Duodenal mucosa (tissue), 2 donors: ENCODE measurements around the gene F13A1.

Experiments used
- H3K27ac ChIP-seq: one replicate; pipeline ENCODE4 v1.7.0; 2013; ENCODE audit warnings: low read depth, low read length
- H3K27me3 ChIP-seq, 2 donors: one replicate each; pipeline ENCODE4 v1.7.0; 2013; ENCODE audit warnings: low read length in 2 of 2, control low read depth in 1 of 2; ENCODE audit not compliant: insufficient read depth in 2 of 2, control insufficient read depth in 1 of 2
- H3K36me3 ChIP-seq, 2 donors: one replicate each; pipeline ENCODE4 v1.7.0; 2013; ENCODE audit warnings: low read length in 2 of 2, control low read depth in 1 of 2; ENCODE audit not compliant: insufficient read depth in 2 of 2, control insufficient read depth in 1 of 2
- H3K4me1 ChIP-seq, 2 donors: one replicate each; pipeline ENCODE4 v1.7.0; 2013; ENCODE audit warnings: low read length in 2 of 2, control low read depth in 1 of 2; ENCODE audit not compliant: insufficient read depth in 2 of 2, control insufficient read depth in 1 of 2
- H3K4me3 ChIP-seq, 2 donors: one replicate each; pipeline ENCODE4 v1.7.0; 2013; ENCODE audit warnings: low read length in 2 of 2, low read depth in 1 of 2
- H3K9ac ChIP-seq, 2 donors: one replicate each; pipeline ENCODE4 v1.7.0; 2013; ENCODE audit warnings: low read length in 2 of 2, low read depth in 1 of 2
- H3K9me3 ChIP-seq, 2 donors: one replicate each; pipeline ENCODE4 v1.7.0; 2013; ENCODE audit warnings: low read length in 2 of 2, control low read depth in 1 of 2; ENCODE audit not compliant: control insufficient read depth in 1 of 2

Gene F13A1

DNA sequence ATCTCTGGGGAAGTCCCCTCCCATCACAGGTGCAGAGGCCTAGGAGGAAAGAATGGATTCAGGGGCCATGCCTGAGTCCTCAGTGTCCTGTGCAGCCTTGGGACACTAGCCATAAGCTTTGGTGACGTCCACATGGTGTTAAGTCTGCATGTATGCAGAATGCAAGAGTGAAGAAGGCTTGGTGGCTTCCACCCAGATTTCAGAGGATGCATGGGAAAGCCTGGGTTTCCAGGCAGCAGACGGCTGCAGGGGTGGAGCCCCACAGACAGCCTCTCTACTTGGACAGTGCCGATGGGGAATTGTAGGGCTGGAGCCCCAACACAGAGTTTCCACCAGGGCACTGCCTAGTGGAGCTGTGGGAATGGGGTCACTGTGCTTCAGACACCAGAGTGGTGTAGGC, 196.7 kb downstream of the F13A1 start:
- H3K9me3 ChIP-seq: peaks cover 0 to 3% of the 10 kb centered on the region in 2 donors
- no peak overlapping the region for H3K4me3 ChIP-seq
- no peak overlapping the region for H3K27ac ChIP-seq
- no peaks in the 10 kb centered on the region for H3K4me1 ChIP-seq
- H3K9ac ChIP-seq: no peak overlapping the region
- H3K36me3 ChIP-seq: no peaks in the 10 kb centered on the region
- H3K27me3 ChIP-seq: no peaks in the 10 kb centered on the region

DNA sequence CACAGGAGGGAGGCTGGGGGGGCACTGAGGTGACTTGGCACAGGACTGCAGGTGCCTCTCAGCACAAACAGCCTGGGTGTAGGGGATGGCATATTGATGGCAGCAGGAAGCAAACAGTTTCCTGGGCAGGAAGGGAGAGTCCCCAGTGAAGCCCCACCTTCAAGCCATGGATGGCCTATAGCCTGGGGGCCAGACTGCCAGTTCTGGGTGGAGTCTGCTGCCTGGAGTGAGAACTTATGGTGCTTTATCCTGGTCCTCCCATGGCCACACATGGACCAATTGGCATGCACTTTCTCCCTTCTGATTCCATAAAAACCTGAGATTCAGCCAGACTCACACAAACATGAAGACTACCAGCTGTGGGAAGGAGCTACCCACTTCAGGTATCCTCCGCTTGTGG, 198.5 kb downstream of the F13A1 start:
- Histone ChIP-seq H3K27ac (no peak overlapping the region), H3K4me3 (no peak overlapping the region), H3K9ac (no peak overlapping the region), H3K9me3 (peaks cover 0 to 3% of the 10 kb centered on the region in 2 donors), H3K27me3 (no peaks in the 10 kb centered on the region), H3K4me1 (no peaks in the 10 kb centered on the region), H3K36me3 (no peaks in the 10 kb centered on the region)

DNA sequence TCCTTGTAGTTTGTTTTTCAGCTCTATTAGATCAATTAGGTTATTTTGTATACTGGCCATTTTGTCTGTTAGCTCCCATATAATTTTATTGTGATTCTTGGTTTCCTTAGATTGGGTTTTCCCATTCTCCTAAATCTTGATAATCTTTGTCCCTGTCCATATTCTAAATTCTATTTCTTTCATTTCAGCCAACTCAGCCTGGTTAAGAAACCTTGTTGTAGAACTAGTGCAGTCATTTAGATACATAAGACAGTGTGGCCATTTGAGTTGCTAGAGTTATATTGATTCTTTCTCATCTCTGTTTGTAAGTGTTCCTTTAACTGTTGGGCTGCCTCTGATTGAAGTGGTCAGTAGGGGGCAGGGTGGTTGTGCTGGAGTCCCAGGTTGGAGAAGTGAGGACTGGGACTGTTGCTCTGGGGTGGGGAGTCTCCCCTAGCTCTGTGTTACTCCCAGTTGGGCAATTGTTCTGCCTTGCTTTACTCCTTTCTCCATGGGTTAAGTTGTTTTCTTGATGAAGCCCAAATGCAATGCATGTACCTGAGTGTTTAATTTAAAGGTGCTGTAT, 214.9 kb downstream of the F13A1 start:
- Histone ChIP-seq H3K4me3 (no peak overlapping the region), H3K9me3 (no peaks in the 10 kb centered on the region), H3K4me1 (no peaks in the 10 kb centered on the region), H3K27me3 (no peaks in the 10 kb centered on the region), H3K27ac (no peak overlapping the region), H3K36me3 (no peaks in the 10 kb centered on the region), H3K9ac (no peak overlapping the region)
